VCaP (cell line): ENCODE results near the gene TTLL12.

Experiments
- H3K27ac ChIP-seq: fragments of 450-650 bp; 2 replicates; pipeline ENCODE4 v1.5.1; 2017
- TF ChIP-seq, protein P1 (sequence below): fragments of 450-650 bp; conservative IDR thresholded peaks from 2 replicates; pipeline ENCODE4 v1.5.1; 2017; ENCODE audit warnings: mild to moderate bottlenecking, moderate library complexity

Gene TTLL12

DNA sequence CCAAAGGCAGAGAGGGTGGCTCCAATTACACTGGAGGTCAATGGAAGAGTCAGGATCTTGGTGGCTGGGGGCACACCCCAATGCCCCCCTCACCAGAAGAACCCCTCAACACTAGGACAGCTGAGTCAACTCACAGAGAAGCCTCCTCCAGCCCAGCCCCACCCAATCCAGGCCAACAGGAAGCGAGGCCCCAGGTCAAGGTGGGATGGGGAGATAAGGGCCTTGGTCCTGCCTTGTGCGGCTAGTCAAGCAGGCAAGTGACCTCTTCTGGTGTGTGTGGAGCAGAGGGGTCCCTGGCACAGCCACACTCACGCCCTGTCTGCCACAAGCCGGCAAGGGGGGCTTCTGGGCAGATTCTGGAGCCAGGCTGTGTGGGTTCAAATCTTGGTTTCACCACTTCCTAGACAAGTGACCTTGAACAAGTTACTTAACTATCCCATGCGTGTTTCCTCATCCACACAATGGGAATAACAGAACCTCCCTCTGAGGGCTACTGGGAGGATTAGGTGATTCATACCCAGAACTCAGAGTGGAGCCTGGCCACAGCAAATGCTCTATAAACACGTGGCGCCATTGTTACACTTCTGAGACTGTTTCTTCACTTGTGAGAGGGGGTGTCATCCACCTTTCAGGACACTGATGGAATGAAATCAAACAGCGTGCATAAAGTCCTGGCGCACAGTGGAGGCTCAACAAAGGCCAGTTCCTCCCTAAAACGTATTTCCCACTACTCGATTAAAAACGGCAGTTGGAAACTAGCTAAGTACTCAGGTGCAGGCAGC lies 3.2 kb downstream of the TTLL12 start:
- H3K27ac ChIP-seq = peak overlapping the region; percentile 96
- TF ChIP-seq, protein P1, sequence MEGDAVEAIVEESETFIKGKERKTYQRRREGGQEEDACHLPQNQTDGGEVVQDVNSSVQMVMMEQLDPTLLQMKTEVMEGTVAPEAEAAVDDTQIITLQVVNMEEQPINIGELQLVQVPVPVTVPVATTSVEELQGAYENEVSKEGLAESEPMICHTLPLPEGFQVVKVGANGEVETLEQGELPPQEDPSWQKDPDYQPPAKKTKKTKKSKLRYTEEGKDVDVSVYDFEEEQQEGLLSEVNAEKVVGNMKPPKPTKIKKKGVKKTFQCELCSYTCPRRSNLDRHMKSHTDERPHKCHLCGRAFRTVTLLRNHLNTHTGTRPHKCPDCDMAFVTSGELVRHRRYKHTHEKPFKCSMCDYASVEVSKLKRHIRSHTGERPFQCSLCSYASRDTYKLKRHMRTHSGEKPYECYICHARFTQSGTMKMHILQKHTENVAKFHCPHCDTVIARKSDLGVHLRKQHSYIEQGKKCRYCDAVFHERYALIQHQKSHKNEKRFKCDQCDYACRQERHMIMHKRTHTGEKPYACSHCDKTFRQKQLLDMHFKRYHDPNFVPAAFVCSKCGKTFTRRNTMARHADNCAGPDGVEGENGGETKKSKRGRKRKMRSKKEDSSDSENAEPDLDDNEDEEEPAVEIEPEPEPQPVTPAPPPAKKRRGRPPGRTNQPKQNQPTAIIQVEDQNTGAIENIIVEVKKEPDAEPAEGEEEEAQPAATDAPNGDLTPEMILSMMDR = no peak

DNA sequence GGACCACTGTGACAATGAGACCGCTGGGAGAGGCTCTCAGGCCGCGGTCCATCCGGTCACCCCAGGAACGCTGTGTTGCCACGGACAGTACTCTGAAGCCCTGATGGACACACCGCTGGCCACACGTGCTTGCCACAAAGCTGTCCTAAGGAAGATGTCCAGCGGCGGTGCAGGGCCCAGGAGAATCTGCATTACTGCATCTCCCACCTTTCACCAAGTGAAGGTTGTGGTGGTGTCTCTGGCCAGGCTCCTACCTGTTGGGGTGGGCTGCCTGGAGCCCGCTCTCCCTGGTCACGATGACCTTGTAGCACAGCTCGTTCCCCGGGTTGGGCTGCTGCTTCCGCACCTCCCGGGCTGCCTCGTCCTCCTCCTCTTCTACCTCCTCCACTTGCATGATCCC lies 4.2 kb downstream of the TTLL12 start:
- TF ChIP-seq, protein P1 = no peak
- peak overlapping the region; percentile 96; the same call in 1 of the 2 replicates for H3K27ac ChIP-seq

DNA sequence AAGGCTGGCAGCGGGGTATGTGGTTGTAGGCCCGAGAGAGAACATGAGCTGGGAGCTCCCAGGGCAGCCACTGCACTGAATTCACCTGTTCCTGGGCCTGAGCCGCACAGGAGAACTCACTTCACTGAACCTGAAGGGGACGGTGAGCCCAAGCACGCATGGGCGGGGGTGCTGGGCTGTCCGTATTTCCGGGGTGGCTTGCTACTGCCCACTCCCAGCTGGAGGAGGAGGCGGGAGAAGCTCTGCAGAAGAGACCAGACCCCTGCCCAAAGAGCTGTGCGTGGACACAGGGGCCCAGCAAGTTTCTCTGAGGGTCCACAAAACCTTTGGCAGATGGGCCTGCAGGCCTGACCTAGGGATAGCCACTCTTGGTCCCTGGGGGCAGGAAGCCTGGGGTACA lies 4.8 kb downstream of the TTLL12 start:
- TF ChIP-seq, protein P1 = no peak
- H3K27ac ChIP-seq = no peak overlapping the region

DNA sequence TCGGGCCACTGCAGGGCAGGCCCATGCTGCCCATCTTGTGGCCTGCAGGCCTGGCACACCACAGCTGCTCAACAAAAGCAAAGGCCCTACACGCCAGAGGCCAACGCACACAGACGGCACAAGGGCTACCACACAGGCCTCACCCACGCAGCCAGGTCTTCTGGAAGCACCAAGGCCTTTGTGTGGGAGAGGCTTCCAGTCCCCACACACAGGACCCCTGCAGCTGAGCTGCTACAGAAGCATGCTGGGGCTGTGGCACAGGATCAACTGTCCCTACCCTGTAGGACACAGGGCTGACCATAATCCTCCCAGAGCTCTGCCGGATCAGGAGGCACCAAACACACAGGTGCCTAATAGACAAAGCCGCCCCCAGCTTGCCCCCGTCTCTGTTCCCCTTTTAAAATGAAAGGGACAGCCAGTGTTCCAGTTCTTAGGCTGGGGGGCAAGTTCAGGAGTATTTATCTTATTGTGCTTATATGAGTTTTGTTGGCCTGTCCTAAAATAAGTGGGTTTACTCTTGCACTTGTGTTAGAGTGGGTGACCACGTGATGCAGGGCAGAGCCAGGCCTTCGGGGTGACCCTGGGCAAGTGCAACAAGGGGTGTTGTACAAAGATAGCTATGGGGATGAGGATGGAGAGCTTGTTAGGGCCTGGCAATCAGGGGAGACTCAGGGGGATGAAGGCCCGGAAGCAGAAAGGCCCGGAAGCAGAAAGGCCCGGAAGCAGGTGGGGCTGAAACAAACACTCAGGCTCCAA lies 5.4 kb downstream of the TTLL12 start:
- TF ChIP-seq, protein P1 = no peak
- H3K27ac ChIP-seq = no peak overlapping the region; the same call in 1 of the 2 replicates

DNA sequence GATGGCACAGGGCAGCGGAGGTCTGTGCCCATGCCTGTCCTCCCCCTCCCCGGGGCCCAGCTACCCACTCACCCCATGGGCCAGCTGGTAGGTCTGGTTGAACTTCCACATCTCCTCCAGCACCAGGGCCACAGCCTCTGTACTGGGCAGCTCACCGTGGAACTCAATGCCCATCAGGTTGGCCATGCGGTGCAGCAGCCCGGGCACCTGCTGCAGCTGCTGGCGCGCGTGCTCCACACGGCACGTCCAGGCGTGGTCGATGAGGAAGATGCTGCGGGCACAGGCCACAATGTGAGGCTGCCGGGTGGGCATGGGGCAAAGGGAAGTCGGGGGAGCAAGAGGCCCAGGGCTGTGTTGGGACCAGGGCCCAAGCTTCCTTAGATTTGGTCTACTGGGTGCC lies 6.3 kb downstream of the TTLL12 start:
- TF ChIP-seq, protein P1 = no peak
- H3K27ac ChIP-seq = no peak overlapping the region

DNA sequence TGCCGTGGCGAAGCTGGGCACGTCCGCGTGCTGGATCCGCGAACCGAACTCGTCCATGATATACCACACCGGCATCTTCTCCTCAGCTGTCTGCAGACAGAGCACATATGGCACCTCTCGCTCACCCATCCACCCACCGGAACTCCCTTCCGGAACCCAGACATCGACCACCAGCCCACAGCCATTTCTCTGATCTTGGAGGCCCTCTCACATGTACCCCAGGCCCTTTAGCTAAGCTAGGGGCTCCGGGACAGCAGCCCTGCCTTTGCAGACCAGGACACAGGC lies 7.1 kb downstream of the TTLL12 start:
- TF ChIP-seq, protein P1 = no peak
- H3K27ac ChIP-seq = no peak overlapping the region

DNA sequence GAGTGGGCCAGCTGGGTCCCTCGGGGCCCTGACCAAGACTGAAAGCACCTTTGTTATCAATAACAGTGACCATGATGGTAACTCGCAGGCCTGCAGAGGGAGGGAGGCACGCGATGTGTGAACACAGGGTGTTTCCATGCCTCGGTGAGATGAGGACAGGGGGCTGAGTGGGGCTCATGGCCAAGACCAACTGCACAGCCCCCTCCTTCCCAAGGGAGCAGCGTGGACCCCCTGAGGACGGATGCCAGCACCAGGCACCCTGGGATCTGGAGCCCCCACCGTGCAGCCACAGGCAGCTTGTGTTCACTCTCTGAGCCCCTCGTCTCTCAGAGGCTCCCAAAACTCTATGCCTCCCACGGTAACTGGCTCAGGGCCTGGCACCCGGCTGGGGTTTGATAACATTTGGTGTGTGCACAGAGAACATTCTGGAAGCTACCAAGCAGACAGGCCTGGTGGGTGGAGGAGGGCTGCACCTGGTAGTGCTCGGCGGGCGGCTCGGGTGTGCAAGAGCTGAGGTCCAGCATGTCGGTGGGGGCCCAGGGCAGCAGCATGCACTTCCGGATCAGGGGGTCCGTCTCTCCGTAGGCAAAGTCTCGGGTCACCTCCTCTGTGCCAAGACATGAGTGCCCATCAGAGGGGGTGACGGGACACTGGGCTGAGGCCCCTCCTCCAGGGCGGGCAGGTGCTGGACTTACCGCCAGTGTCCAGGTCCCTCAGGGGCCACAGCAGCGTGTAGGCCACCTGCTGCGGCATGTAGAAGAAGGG lies 7.6 kb downstream of the TTLL12 start:
- H3K27ac ChIP-seq = peak overlapping the region; percentile 7; the same call in 1 of the 2 replicates
- TF ChIP-seq, protein P1 = no peak
